Mesodermal cell (in vitro differentiated cells): ENCODE data around the gene SYCP2.
"Not testable (repeated sequence)": the region's sequence is repeated elsewhere in the genome, so short reads cannot be mapped to it uniquely, and the experiment has no call there.

Experiments used
- H3K27ac ChIP-seq: 2 replicates; pipeline ENCODE4 v1.7.0; 2013; ENCODE audit warnings: mild to moderate bottlenecking, low read depth, low read length, moderate library complexity; ENCODE audit not compliant: severe bottlenecking
- H3K36me3 ChIP-seq: 2 replicates; pipeline ENCODE4 v1.7.1; 2013; ENCODE audit warnings: mild to moderate bottlenecking, low read length, moderate library complexity; ENCODE audit not compliant: control insufficient read depth, insufficient read depth
- H3K4me1 ChIP-seq: one replicate; pipeline ENCODE4 v1.7.1; 2013; ENCODE audit warnings: mild to moderate bottlenecking, low read length; ENCODE audit not compliant: insufficient read depth, control insufficient read depth, poor library complexity, severe bottlenecking
- H3K4me3 ChIP-seq: 2 replicates; pipeline ENCODE4 v1.7.0; 2013; ENCODE audit warnings: low read length, control low read depth, mild to moderate bottlenecking; ENCODE audit not compliant: insufficient read depth, poor library complexity, severe bottlenecking; ENCODE audit errors: extremely low read depth
- H3K9me3 ChIP-seq: 2 replicates; pipeline ENCODE4 v1.7.1; 2013; ENCODE audit warnings: mild to moderate bottlenecking, low read length, moderate library complexity; ENCODE audit not compliant: control insufficient read depth
- WGBS, 2 experiments: methylation state at CpG; one replicate each; pipeline ENCODE4 v1.1.5; 2013; ENCODE audit warnings: missing lambda C conversion rate in 2 of 2; ENCODE audit not compliant: insufficient coverage in 2 of 2; 5-methylcytosine and 5-hydroxymethylcytosine counted together

The SYCP2 gene

GRCh38 chr20:59958123-59958522 lies 24.7 kb upstream of the SYCP2 start, which contains the start of gene CDH26:
Gene CDH26 (plus strand): TSS chr20:59958423. CDS start chr20:59958727, 304 bp downstream.
- no peaks in the 10 kb centered on the region for H3K36me3 ChIP-seq
- H3K4me3 ChIP-seq, result no peak within 1 kb of the TSS
- H3K4me1 ChIP-seq, result no peaks in the 10 kb centered on the region
- H3K9me3 ChIP-seq, result no peaks in the 10 kb centered on the region
- no peak within 1 kb of the TSS for H3K27ac ChIP-seq
- 96 to 100% methylated on average over 1 to 3 of the region's 5 CpGs for WGBS, 2 experiments

- H3K36me3 ChIP-seq, H3K4me1 ChIP-seq, H3K4me3 ChIP-seq, H3K9me3 ChIP-seq, H3K27ac ChIP-seq: not testable (repeated sequence)
Measured at GRCh38 chr20:59957568-59957967, 24.1 kb upstream of the SYCP2 start.

GRCh38 chr20:59955131-59955796 lies 21.8 kb upstream of the SYCP2 start:
- H3K4me1 ChIP-seq, result no peaks in the 10 kb centered on the region
- no peaks in the 10 kb centered on the region for H3K9me3 ChIP-seq
- no peaks in the 10 kb centered on the region for H3K36me3 ChIP-seq
- 84 to 89% methylated on average over 3 to 4 of the region's 8 CpGs for WGBS, 2 experiments
- H3K4me3 ChIP-seq, result no peak overlapping the region
- H3K27ac ChIP-seq, result no peak overlapping the region

DNA sequence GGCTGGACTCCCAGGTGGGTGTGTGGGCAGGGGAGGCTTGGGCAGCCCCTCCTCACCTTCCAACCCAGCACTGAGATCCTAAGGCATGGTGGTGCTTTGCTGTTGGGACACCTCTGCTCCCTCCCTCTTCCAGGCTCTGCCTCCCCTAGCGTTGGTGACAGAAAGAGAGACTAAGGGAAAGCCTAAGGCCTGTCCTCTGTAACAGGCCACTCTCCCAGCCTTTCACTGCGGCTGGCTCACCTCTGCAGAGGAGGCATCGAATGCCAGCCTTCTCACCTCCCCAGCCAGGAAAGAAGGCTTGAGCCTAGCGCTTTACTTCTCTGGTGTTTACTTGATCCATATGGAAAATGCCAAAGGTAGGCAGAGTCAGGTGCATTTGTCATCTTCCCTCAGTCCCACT lies 21.3 kb upstream of the SYCP2 start:
- WGBS, 2 experiments, result 90 to 93% methylated on average over 2 to 3 of the region's 4 CpGs
- no peaks in the 10 kb centered on the region for H3K4me1 ChIP-seq
- no peaks in the 10 kb centered on the region for H3K9me3 ChIP-seq
- no peak overlapping the region for H3K4me3 ChIP-seq
- H3K36me3 ChIP-seq, result no peaks in the 10 kb centered on the region
- no peak overlapping the region for H3K27ac ChIP-seq

- Histone ChIP-seq H3K9me3 (no peaks in the 10 kb centered on the region), H3K36me3 (no peaks in the 10 kb centered on the region), H3K4me1 (peaks cover 11% of the 10 kb centered on the region), H3K27ac (no peak overlapping the region), H3K4me3 (no peak overlapping the region)
- 82 to 93% methylated on average over 3 to 4 of the region's 6 CpGs for WGBS, 2 experiments
Measured at GRCh38 chr20:59949911-59950310, 16.5 kb upstream of the SYCP2 start.

DNA sequence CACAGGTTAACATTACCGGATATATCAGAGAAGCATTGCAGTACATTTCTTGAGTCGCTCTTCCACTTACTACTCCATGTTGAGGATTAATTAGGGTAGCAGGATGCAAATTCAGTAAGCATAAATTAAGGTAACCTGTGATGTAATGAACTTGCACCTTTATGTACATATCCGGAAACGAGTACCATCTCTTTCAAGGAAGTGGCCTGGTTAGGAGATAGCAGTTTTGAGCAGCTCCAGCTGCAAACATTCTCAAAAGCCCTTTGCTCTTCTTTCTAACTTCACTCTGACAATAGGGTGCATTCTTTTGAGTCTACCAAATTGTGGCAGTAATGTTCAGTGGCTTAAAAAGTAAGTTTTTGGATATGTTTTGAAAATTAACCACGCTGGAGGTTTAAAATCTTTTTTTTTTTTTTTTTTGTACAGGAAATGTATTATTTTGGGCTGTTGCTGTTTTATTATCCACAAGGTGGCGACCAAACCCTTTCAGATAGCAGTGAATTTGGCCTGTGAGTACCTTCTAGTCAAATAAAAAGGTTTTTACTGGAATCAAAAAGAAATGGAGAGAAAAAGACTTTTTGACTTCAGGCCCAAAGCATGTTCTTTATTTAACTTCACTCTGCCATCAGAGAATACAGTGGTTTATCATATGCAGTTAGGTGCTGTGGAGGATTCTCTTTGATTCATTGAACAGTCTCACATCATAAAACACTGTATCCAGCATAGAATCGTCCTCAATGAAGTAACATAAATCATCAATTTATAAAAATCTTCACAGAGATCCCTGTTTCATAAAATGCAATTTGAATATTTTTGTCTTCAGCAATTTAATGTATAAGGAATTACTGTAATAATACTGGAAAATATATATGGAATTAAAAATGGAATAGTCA lies 15.6 kb upstream of the SYCP2 start:
- H3K27ac ChIP-seq, result no peak overlapping the region
- H3K9me3 ChIP-seq, result no peaks in the 10 kb centered on the region
- peaks cover 11% of the 10 kb centered on the region for H3K4me1 ChIP-seq
- 8 to 94% methylated on average over 2 of the region's 7 CpGs for WGBS, 2 experiments
- peaks cover 7% of the 10 kb centered on the region for H3K36me3 ChIP-seq
- H3K4me3 ChIP-seq, result no peak overlapping the region

DNA sequence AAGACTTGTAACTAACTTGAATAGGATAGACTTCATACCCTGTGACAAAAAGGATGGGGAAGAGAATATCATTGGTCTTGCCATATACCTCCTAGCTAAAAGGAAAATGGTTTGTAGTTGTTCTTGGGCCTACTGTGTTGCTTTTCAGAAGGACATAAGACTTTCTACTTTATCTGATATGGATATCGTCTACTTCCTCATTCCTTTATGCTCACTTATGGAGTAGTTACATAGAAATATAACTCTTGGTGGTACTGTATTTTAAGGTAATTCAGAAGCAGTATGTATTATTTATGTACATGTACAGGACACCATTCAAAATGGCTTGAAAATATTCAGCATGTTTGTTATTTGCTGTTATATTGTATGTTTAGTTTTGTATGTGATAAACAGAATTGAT lies 14.8 kb upstream of the SYCP2 start:
- no peak overlapping the region for H3K27ac ChIP-seq
- WGBS, 2 experiments, result no CpG with 5 or more reads among the region's 1 CpG
- peaks cover 11% of the 10 kb centered on the region for H3K4me1 ChIP-seq
- H3K36me3 ChIP-seq, result peaks cover 11% of the 10 kb centered on the region
- no peak overlapping the region for H3K4me3 ChIP-seq
- H3K9me3 ChIP-seq, result no peaks in the 10 kb centered on the region

- H3K9me3 ChIP-seq, result no peaks in the 10 kb centered on the region
- peaks cover 11% of the 10 kb centered on the region for H3K36me3 ChIP-seq
- no peak overlapping the region for H3K4me3 ChIP-seq
- 92 to 93% methylated on average over 7 of the region's 8 CpGs for WGBS, 2 experiments
- peaks cover 11% of the 10 kb centered on the region for H3K4me1 ChIP-seq
- H3K27ac ChIP-seq, result no peak overlapping the region
Measured at GRCh38 chr20:59947376-59947775, 13.9 kb upstream of the SYCP2 start.

DNA sequence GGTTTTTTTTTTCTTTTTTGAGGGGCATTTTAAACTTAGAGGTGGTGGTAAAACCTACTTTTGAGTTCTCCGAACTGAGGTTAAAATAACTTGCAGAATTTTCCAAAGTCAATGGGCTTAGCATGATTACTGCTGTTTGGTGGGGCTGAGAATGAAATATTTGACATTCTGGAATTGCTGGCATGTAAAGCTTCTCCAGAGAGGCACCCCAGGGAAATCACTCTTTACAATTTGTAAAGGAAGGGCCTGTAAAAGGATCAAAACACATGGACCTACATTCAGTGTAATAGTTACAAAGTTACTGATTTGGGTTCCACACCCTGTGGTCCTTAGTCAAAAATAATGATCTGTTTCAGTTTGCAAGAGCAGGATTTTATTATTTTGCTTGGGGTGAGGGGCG lies 12.3 kb upstream of the SYCP2 start:
- WGBS, 2 experiments, result 60% methylated on average over 1 of the region's 2 CpGs; no CpG with 5 or more reads in 1 of the 2 experiments
- peaks cover 11% of the 10 kb centered on the region for H3K4me1 ChIP-seq
- H3K4me3 ChIP-seq, result no peak overlapping the region
- H3K27ac ChIP-seq, result peak overlapping the region; percentile 48
- peaks cover 15% of the 10 kb centered on the region for H3K36me3 ChIP-seq
- H3K9me3 ChIP-seq, result no peaks in the 10 kb centered on the region

- Histone ChIP-seq H3K36me3 (peaks cover 15% of the 10 kb centered on the region), H3K4me3 (no peak overlapping the region), H3K27ac (peak overlapping the region; percentile 48), H3K9me3 (no peaks in the 10 kb centered on the region), H3K4me1 (peaks cover 11% of the 10 kb centered on the region)
- WGBS, 2 experiments, result no CpG with 5 or more reads among the region's 3 CpGs
Measured at GRCh38 chr20:59945175-59945574, 11.7 kb upstream of the SYCP2 start.

GRCh38 chr20:59944726-59945125 lies 11.3 kb upstream of the SYCP2 start:
- peaks cover 15% of the 10 kb centered on the region for H3K36me3 ChIP-seq
- 88 to 98% methylated on average over 5 of the region's 7 CpGs for WGBS, 2 experiments
- H3K4me1 ChIP-seq, result peaks cover 11% of the 10 kb centered on the region
- no peak overlapping the region for H3K27ac ChIP-seq
- H3K9me3 ChIP-seq, result no peaks in the 10 kb centered on the region
- no peak overlapping the region for H3K4me3 ChIP-seq
